ENCODE results near the gene DMRTB1.

The DMRTB1 gene

GRCh38 chr1:53511323-53511932 lies 52.2 kb downstream of the DMRTB1 start:
- no peak for FAIRE-seq

GRCh38 chr1:53511933-53512806 lies 53.0 kb downstream of the DMRTB1 start:
- FAIRE-seq: no peak

- FAIRE-seq: no peak
Observed at GRCh38 chr1:53512807-53513755, 53.9 kb downstream of the DMRTB1 start.

GRCh38 chr1:53513846-53514245 lies 54.6 kb downstream of the DMRTB1 start:
- FAIRE-seq: no peak

- no peak for FAIRE-seq
Observed at GRCh38 chr1:53514436-53514835, 55.2 kb downstream of the DMRTB1 start.

- FAIRE-seq: no peak
Observed at GRCh38 chr1:53516181-53516580, 57.0 kb downstream of the DMRTB1 start.
